GM18505 (cell line): Measurements from ENCODE around the gene HEATR1.
A peak's percentile ranks its signal among the peaks of the same experiment; 100 is the strongest.

Experiments
- ATAC-seq: cut with Tn5 transposase; IDR thresholded peaks from one replicate; pipeline ENCODE4 v1.9.1; 2021; ENCODE audit not compliant: unreplicated experiment
- POLR2A ChIP-seq: IDR thresholded peaks from 4 replicates; pipeline ENCODE4 v1.6.1; 2011; ENCODE audit warnings: borderline replicate concordance; ENCODE audit not compliant: insufficient read depth, insufficient read length; ENCODE audit errors: extremely low read depth

HEATR1 gene

GRCh38 chr1:236540813-236541465, 63.4 kb downstream of the HEATR1 start:
- ATAC-seq = no peak

GRCh38 chr1:236536540-236536939, 67.8 kb downstream of the HEATR1 start:
- no peak for TF ChIP-seq POLR2A
- no peak for ATAC-seq

More at GRCh38 chr1:236540813-236541465, 63.4 kb downstream of the HEATR1 start:
- no peak for TF ChIP-seq POLR2A

- TF ChIP-seq POLR2A = no peak
- no peak for ATAC-seq
Observed at GRCh38 chr1:236535662-236536161, 68.6 kb downstream of the HEATR1 start.

- TF ChIP-seq POLR2A = no peak
- ATAC-seq = no peak
Observed at GRCh38 chr1:236535190-236535589, 69.1 kb downstream of the HEATR1 start.

DNA sequence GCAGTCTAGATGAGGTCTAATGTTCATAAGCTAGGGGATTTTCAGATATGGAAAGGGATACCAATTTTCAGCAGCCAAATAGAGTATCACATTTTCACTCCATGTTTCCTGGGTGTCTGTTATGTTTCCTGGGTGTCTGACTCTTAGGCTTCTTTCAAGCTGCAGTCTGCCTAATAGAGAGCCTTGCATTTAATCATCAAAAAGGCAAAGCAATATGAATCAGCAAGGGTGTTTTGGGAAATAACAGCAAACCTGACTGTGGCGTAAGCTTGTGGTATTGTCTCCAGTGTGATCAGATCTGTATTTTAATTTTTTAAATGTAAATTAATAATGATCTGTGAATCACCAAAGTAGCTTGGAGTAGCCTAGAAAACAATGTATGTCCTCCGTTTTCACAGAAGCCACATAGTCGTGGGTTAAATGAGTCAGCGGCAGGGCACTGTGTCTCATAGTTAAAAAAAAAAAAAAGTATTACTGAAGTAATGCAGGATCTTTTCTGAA, 70.1 kb downstream of the HEATR1 start:
- ATAC-seq = no peak

GRCh38 chr1:236532850-236533249, 71.5 kb downstream of the HEATR1 start:
- no peak for TF ChIP-seq POLR2A
- ATAC-seq = no peak

More for the DNA sequence above, 70.1 kb downstream of the HEATR1 start:
- TF ChIP-seq POLR2A = no peak

DNA sequence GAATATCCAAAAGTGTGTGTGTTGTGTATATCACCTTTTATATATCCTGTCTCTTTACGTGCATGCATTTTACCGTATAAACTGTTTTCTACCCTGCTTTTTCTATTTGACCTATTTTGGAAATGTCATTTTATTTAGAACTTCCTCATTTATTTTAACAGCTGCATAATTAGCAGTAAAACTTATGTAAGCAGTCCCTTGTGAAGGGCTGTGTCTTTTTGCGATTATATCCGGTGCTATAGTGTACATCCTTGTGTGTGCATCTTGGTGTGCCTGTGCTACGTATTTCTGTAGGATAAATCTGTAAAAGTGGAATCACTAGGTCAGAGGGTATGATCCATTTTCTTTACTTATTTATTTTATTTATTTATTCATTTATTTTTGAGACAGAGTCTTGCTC, 73.4 kb downstream of the HEATR1 start:
- no peak for TF ChIP-seq POLR2A
- no peak for ATAC-seq

DNA sequence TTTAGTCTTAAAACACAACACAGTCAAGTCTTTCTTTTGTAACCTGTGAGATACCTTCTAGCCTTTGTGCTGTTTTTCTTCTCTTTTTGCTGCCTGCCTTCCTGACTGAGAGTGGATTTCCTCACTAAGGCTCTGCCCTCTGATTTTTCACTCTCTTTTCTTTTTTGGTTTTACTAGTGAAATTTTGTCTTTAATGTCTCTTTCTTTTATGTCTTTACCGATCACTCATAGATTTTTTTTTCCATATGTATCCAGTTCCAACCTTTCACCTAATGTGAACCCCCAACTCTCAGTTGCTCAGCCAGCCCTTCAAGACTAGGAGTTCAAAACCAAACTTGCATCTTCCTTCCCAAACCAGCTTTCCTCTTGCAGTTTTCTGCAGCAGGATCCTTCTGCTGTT, 74.0 kb downstream of the HEATR1 start:
- no peak for TF ChIP-seq POLR2A
- no peak for ATAC-seq

GRCh38 chr1:236526079-236526478, 78.2 kb downstream of the HEATR1 start:
- TF ChIP-seq POLR2A = no peak
- ATAC-seq = no peak

DNA sequence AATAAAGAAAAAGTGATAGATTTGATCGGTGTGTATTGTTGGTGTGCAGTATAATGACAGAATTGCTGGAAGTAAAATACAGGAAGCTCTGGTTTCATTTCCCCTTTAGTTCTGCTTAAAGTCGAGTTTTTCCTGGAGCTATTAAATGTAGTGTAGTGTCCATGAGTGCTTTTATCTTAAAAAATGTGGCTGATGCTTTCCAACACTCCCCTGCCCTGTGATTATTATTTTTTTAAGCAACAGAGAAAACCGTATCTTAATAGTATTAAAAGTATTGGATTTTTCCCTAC, 79.5 kb downstream of the HEATR1 start:
- no peak for ATAC-seq
- TF ChIP-seq POLR2A = no peak

DNA sequence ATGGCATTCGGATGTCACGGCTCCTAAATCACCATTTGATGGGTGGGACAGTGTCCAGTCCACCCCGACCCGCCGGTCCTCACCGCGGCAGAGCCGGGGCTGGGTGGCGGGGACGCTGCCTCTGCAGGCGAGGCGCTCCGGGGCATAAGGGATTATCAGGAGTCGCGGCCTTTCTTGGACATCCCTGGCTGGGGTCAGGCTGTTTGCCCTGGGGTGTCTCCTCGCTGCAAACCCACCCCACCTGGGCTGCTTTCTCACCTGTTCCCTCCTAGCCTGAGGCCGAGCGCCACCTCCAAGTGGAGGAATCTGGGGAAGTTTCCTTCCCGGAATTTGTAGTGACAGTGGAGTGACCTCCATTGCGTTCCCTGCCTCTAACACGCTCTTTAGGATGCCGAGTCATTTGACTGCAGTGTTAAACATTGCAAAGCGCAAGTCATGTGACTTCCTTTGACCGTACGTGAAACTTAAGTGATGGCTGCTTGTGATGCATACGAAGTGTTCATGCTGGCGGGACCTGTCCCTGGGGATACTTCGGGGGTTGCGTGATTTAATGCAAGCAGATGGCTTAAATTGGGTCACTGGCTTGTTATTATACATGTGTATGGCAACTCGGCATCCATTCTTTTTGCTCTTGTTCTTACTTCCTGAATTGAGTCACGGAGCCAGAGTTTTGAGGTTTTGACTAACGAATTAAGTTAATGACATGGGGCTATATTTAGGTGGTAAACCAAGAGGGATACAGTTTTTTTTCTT, 80.0 kb downstream of the HEATR1 start:
- TF ChIP-seq POLR2A = peak; percentile 64

DNA sequence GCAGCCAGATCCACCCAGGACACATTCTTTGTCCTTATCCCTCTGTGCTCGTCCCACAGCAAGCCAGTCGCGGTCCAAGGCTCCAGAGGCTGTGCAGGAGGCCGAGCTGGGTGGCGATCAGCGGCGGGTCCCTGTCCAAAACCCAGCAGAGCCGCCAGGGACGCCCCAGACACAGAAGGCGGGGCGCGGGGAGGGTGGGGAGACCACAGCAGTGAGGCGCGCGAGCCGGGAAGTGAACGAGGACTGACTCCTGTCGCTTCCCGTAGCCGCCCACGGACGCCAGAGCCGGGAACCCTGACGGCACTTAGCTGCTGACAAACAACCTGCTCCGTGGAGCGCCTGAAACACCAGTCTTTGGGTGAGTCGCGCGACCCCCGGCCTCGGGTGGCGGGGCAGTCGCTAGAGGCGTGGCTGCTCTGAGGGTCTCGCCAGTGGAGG, 80.6 kb downstream of the HEATR1 start, which contains the start of gene LGALS8:
TSS of gene LGALS8 (plus strand) at position 279 of the 438 bp plus-strand sequence. CDS start 2,089 bp downstream, outside the sequence.
- TF ChIP-seq POLR2A = no peak
- peak; percentile 66 for ATAC-seq

More for the DNA sequence above, 80.0 kb downstream of the HEATR1 start:
- ATAC-seq = peak; percentile 81

GRCh38 chr1:236522937-236523703, 81.2 kb downstream of the HEATR1 start:
- TF ChIP-seq POLR2A = no peak
- ATAC-seq = no peak
